Smooth muscle cell of the brain vasculature (primary cell): ENCODE data around the gene JAKMIP2.
"Not testable (repeated sequence)": the region's sequence is repeated elsewhere in the genome, so short reads cannot be mapped to it uniquely, and the experiment has no call there.

Experiments used
- DNase-seq: peaks from one replicate; pipeline ENCODE4 v3.0.0-alpha.2; 2012; ENCODE audit warnings: low read depth, low spot score

The JAKMIP2 gene

DNA sequence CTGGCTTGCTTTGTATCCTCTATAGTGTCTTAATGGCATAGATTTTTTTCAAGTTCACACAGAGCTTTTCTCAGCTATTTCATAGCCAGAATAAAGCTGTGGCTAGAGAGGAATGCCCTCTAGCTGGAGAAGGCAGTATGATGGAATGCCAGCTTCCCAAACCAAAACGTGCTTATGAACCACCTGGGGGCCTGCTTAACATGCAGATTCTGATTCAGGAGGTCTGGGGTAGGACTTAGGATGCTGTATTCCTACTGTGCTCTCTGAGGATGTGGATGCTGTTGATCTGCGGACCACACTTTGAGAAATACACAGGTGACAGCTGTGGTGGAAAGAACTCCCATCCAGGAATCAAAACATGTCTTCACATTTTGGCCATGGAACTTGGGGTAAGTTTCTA, 222.8 kb downstream of the JAKMIP2 start:
- DNase-seq = no peak

GRCh38 chr5:147558826-147559225, 223.7 kb downstream of the JAKMIP2 start:
- no peak for DNase-seq

GRCh38 chr5:147557876-147558745, 224.4 kb downstream of the JAKMIP2 start:
- DNase-seq = no peak

DNA sequence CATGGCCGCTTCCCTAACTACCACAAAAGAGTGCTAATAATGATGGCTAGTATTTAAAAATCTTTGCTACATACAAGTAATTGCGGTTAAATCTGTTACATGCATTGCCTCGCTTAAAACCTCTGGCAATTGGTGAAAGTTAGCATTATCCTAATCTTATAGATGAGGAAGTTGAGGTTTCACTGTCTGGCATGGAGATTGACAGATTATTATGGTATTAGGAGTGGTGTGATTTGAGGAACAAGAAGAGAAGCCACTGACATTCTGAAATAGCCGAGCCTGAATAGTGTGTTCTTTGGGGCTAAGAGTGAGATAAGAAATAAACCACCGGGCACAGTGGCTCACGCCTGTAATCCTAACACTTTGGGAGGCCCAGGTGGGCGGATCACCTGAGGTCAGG, 227.4 kb downstream of the JAKMIP2 start:
- DNase-seq = no peak

DNA sequence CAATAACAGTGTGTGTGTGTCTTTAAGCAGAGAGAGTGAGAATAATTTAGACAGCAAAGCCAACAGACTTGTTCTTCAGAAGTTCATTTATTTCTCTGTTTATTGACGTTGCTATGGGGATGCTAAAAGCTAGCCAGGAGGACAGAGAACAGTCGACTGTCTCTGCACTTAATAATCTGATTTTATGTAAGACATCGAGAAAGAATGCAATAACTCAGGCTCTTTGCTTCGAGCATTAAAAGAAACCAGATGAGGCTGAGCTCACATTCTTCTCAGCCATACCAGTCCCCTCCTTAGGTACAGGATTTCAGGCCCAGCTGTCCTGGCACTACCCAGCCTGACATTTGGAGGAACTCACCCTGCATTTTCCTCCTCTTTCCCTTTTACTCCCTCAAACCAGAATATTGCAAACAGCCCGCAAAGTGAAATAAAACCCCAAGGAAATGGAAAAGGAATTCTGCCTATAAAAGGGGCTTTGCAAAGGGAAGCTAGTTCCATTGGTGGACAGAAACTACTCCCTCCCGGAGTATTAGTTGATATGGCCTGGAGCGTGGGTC, 228.2 kb downstream of the JAKMIP2 start:
- no peak for DNase-seq

- DNase-seq = not testable (repeated sequence)
Observed at GRCh38 chr5:147553817-147554216, 228.7 kb downstream of the JAKMIP2 start.

GRCh38 chr5:147552897-147553296, 229.6 kb downstream of the JAKMIP2 start:
- no peak for DNase-seq

GRCh38 chr5:147551677-147552076, 230.9 kb downstream of the JAKMIP2 start:
- DNase-seq = no peak

DNA sequence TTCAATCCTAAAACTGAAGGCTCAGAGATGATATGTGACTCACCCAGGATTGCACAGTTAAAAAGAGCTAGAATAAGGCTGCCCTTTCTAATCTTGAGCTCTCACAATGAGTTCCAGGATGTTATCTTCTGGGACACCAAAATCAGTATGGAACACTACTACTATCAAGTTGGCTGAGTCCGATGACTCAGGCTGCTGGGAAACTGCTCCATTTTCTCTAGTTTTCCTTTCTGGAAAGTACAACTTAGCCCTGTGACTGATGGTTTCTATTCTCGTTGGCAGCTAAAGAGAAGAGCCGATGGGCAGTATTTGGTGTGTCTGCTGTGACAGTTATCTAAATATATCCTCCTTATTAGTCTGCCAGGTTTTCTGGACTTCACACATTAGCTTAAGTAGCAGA, 234.8 kb downstream of the JAKMIP2 start:
- no peak for DNase-seq

DNA sequence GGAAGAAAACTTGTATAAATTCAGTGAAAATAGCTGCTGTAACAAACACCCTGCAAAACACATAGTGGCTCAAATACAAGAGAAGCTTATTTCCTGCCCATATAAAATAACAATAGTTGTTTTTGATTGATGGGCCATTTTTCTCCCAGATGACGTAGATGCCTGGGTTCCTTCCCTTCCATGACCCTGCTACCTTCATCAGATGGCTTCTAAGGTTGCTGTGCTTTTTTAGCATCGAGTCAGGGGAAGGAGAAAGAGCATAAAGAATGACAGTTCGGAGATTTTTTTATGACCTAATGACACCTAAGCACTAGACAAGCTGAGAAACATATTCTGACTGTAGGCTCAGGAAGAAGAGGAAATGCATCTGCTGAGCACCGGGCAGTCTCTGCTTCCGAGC, 238.0 kb downstream of the JAKMIP2 start:
- DNase-seq = no peak

DNA sequence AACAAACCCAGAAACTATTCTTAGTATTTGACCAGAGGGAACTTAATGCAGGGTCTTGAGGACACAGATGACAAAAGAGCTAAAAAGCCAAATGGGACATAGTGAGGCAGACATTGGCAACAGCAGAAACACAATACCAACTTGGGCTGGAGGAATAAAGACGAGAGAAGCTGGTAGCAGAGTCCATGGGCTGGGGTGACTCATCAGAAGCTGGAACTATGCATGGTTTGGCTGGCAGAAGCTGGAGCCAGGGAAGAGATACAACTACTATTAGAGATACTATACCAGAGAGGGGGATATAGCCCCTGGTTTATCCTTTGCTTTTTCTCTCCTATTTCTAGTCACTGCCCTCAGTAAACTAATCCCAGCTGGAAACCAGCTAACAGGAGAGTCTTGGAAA, 243.5 kb downstream of the JAKMIP2 start:
- DNase-seq = no peak

GRCh38 chr5:147538236-147538635, 244.3 kb downstream of the JAKMIP2 start:
- DNase-seq = no peak
